OCI-LY1 (cell line): Measurements from ENCODE around the gene OR10G2.

Source experiments
- EZH2 ChIP-seq: fragments of 200-600 bp; sonication (generic), shearing (Covaris generic); IDR thresholded peaks from 2 replicates; pipeline ENCODE4 v1.8.0; 2017; ENCODE audit warnings: borderline replicate concordance, mixed run types, mild to moderate bottlenecking, antibody characterized with exemption, low read length, moderate library complexity, mixed read lengths
- TF ChIP-seq, protein P1 (sequence below): fragments of 200-600 bp; sonication (generic), shearing (Covaris generic); IDR thresholded peaks from 2 replicates; pipeline ENCODE4 v1.5.1; 2017; ENCODE audit warnings: mild to moderate bottlenecking, antibody characterized with exemption, low read length, moderate library complexity, mixed read lengths

DNA sequence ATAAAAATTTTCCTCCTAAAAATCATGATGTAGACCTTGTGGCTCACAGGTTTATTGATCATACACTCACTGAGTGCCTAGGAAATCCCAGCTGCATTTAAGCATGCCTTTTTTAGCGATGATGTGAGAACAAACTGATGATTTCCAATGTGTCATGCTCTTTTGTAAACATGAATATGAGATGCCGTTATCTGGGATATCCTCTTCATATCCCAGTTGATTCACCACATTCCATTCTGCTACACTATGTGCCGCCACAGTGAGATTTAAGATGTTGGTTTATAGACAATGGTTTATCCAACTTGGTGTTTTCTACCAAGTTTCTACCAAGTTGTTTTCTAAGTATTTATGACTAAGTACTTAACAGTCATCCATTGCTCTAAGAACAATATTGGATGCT lies 33.6 kb upstream of the OR10G2 start:
- TF ChIP-seq, protein P1, sequence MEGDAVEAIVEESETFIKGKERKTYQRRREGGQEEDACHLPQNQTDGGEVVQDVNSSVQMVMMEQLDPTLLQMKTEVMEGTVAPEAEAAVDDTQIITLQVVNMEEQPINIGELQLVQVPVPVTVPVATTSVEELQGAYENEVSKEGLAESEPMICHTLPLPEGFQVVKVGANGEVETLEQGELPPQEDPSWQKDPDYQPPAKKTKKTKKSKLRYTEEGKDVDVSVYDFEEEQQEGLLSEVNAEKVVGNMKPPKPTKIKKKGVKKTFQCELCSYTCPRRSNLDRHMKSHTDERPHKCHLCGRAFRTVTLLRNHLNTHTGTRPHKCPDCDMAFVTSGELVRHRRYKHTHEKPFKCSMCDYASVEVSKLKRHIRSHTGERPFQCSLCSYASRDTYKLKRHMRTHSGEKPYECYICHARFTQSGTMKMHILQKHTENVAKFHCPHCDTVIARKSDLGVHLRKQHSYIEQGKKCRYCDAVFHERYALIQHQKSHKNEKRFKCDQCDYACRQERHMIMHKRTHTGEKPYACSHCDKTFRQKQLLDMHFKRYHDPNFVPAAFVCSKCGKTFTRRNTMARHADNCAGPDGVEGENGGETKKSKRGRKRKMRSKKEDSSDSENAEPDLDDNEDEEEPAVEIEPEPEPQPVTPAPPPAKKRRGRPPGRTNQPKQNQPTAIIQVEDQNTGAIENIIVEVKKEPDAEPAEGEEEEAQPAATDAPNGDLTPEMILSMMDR: no peak
- no peak for TF ChIP-seq EZH2
